Heart left ventricle (tissue), 16 donors: ENCODE results near the gene LTO1. TPM values are rescaled to one million over a fixed set of nuclear protein-coding genes. Genes with fewer than 3 reads are reported as not detected.
A peak's percentile ranks its signal among the peaks of the same experiment; 100 is the strongest.

Experiments
- ATAC-seq, 4 donors: fragments of 200-7000 bp; cut with Tn5 transposase; one replicate each; pipeline ENCODE4 v1.9.1; 2020 to 2022; ENCODE audit warnings: moderate library complexity in 4 of 4, mild to moderate bottlenecking in 3 of 4, moderate number of reproducible peaks in 1 of 4
- DNase-seq, 5 donors: peaks; one replicate each; pipeline ENCODE4 v3.0.0-alpha.2; 2020
- H3K27ac ChIP-seq, 12 donors: fragments of 200-600 bp; sonication (generic) in 4 of 12; one replicate each; pipeline versions ENCODE4 v1.5.0 to v1.8.0; 2016 to 2022; ENCODE audit warnings: mild to moderate bottlenecking in 2 of 12
- H3K27me3 ChIP-seq, 9 donors: fragments of 200-600 bp; sonication (generic) in 2 of 9; one replicate each; pipeline versions ENCODE4 v1.5.1 to v1.8.0; 2016 to 2022; ENCODE audit warnings: mild to moderate bottlenecking in 3 of 9
- H3K36me3 ChIP-seq, 9 donors: fragments of 200-600 bp; sonication (generic) in 2 of 9; one replicate each; pipeline versions ENCODE4 v1.5.0 to v1.8.0; 2018 to 2022; ENCODE audit warnings: mild to moderate bottlenecking in 2 of 9
- H3K4me1 ChIP-seq, 12 donors: fragments of 200-600 bp; sonication (generic) in 4 of 12; one replicate each; pipeline versions ENCODE4 v1.5.0 to v1.8.0; 2016 to 2022; ENCODE audit warnings: mild to moderate bottlenecking in 3 of 12
- H3K4me3 ChIP-seq, 12 donors: fragments of 200-600 bp; sonication (generic) in 4 of 12; one replicate each; pipeline versions ENCODE4 v1.5.0 to v1.8.0; 2017 to 2022; ENCODE audit warnings: mild to moderate bottlenecking in 9 of 12, moderate library complexity in 4 of 12
- H3K9me3 ChIP-seq, 12 donors: fragments of 200-600 bp; sonication (generic) in 4 of 12; one replicate each; pipeline versions ENCODE4 v1.5.0 to v1.8.0; 2016 to 2022; ENCODE audit warnings: mild to moderate bottlenecking in 1 of 12
- CTCF ChIP-seq, 12 donors: fragments of 200-600 bp; sonication (generic) in 4 of 12; IDR thresholded peaks; one replicate each; pipeline versions ENCODE4 v1.5.0 to v1.8.0; 2018 to 2022; ENCODE audit warnings: antibody characterized with exemption in 12 of 12, mild to moderate bottlenecking in 5 of 12
- POLR2A ChIP-seq, 2 donors: fragments of 450-650 bp; IDR thresholded peaks; one replicate each; pipeline ENCODE4 v1.6.1; 2017; ENCODE audit warnings: antibody characterized with exemption in 2 of 2, mild to moderate bottlenecking in 2 of 2, moderate library complexity in 2 of 2
- WGBS, 4 donors: extraction: QIAGEN DNeasy Blood & Tissue Kit in 2 of 4; methylation state at CpG; one replicate each; pipeline versions ENCODE4 v1.1.5 to v1.1.7; 2013 to 2018; 5-methylcytosine and 5-hydroxymethylcytosine counted together
- intact Hi-C, 10 donors: fragments of 100-400 bp; cut with DNase I; formaldehyde crosslinking; loops; one replicate each; pipeline versions ENCODE4 v1.11.1 to v1.14.2; 2022
- polyA plus RNA-seq, 2 donors: library from polyadenylated mRNA; stranded (reverse); fragments of 200-250 nt; gene quantifications; one replicate each; pipeline ENCODE4 v1.2.3, GENCODE V29; 2013
- total RNA-seq, 9 donors: library from RNA; depleted of rRNA in 2 of 9; stranded (reverse); fragments of >200 nt in 2 of 9; fragmentation: NEBNext Ultra II Directional in 3 of 9; extraction: Animal tissue kit (Norgen Biotek cat#: 25700) in 3 of 9; gene quantifications; one replicate each; pipeline versions ENCODE4 v1.1.0 to v1.2.4, GENCODE V29; 2016 to 2023
- donor health status: ischemic (EF 13 %, LVEDD 7.1; RV severe dilation, severe dysfunction).
- donor health status: healthy with polysubstance abuse.
- donor health status: DM: no; HTN: yes; CAD: no.
- donor health status: DM: no; HTN: no; CAD: no.
- donor health status: ischemic (EF 25% LVEDD 6.9; RV normal size, moderate dysfunction).
- donor health status: ischemic (EF 25% LVEDD 5.7; RV mildly dilated, moderate dysfunction).
- donor health status: healthy.
- donor health status: DM: yes; HTN: yes; CAD: no.
- donor health status: ischemic (EF 35%, LVEDD 5.7; RV mildly dilated, moderate dysfunction).
- donor health status: nonischemic (EF 11% LVEDD 7.7; RV severe dilation, severe dysfunction).
- donor health status: DM: yes; HTN: yes; CAD: no.
- donor health status: PGD.
- donor health status: ischemic (EF 29% LVEDD 5.4; RV normal size, mild dysfunction).
- donor health status: nonischemic (EF 23%, LVEDD 6.1; RV moderate dilation, normal function).

Gene LTO1
- total and polyA plus RNA-seq, 11 donors = 4.1 to 14.4 (median 9.4) TPM

- H3K27ac ChIP-seq = no peak overlapping the region
- TF ChIP-seq CTCF (IDR thresholded peaks at IDR 0.05) = no peak
- no peak for TF ChIP-seq POLR2A (IDR thresholded peaks at IDR 0.05)
- no peak for ATAC-seq
- no peak for DNase-seq
- H3K36me3 ChIP-seq = peaks cover 0 to 5% (median 1%) of the 10 kb centered on the region in 9 donors
- H3K27me3 ChIP-seq = no peaks in the 10 kb centered on the region
- H3K4me1 ChIP-seq = peaks cover 0 to 22% (median 17%) of the 10 kb centered on the region in 12 donors
- intact Hi-C loops = no loop called here
- H3K9me3 ChIP-seq = no peaks in the 10 kb centered on the region
- WGBS, 4 donors = 61 to 77% (median 76%) methylated on average over 2 of the region's 2 CpGs
- no peak overlapping the region for H3K4me3 ChIP-seq
Observed at GRCh38 chr11:69677749-69678148, 2.6 kb upstream of the LTO1 start.

DNA sequence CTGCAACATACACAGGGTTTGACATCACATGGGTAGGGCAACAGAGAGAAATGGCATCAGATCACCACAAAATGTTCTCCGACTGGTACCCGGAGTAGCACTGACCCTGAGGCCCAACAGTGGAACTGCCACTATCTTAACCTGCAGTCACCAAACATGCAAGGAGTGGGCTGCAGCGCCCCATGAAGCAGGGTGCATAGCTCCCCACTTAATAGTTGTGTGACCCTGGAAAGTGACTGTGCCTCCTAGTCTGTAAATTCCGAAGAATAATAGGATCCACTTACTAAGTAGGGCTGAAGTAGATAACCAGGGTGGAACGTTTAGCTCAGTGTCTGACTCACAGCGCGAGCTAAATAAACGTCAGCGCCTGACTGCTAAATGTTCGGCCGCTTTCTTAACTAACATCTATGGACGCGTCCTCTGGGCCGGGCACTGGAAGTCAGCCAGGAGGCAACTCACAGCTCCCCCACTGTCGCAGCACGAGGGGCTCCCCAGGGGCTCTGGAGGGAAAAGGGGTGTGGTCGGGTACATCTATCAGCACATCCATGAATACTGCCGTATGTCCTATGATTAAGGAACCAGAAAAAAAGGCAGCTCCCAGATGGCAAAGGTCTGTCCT lies 777 bp downstream of the LTO1 start:
- peak overlapping the region in 11 of 12 donors; percentile 79 to 94 (median 89) for H3K27ac ChIP-seq
- H3K4me3 ChIP-seq = peak overlapping the region; percentile 72 to 100 (median 97)
- DNase-seq (no peak), ATAC-seq (peak in 1 of 4 donors; percentile 8)
- TF ChIP-seq CTCF (IDR thresholded peaks at IDR 0.05) = no peak
- TF ChIP-seq POLR2A (IDR thresholded peaks at IDR 0.05) = no peak
- intact Hi-C loops = no loop called here
- H3K27me3 ChIP-seq = no peaks in the 10 kb centered on the region
- no peaks in the 10 kb centered on the region for H3K9me3 ChIP-seq
- H3K4me1 ChIP-seq = peaks cover 0 to 37% (median 25%) of the 10 kb centered on the region in 12 donors
- H3K36me3 ChIP-seq = peaks cover 0 to 37% (median 29%) of the 10 kb centered on the region in 9 donors
- 12 to 17% (median 15%) methylated on average over 17 to 18 of the region's 18 CpGs for WGBS, 4 donors

- intact Hi-C loops = loop anchor here in 4 of 10 donors (2.0 kb wide), 2 partner anchors 27 to 571 kb away; no protein-coding TSS in a partner anchor
- 75 to 86% (median 83%) methylated on average over 10 of the region's 10 CpGs for WGBS, 4 donors
- TF ChIP-seq POLR2A (IDR thresholded peaks at IDR 0.05) (no peak), CTCF (IDR thresholded peaks at IDR 0.05) (no peak)
- DNase-seq (no peak), ATAC-seq (no peak)
- peaks cover 0 to 61% (median 44%) of the 10 kb centered on the region in 9 donors for H3K36me3 ChIP-seq
- no peak overlapping the region for H3K27ac ChIP-seq
- H3K9me3 ChIP-seq = no peaks in the 10 kb centered on the region
- H3K4me3 ChIP-seq = no peak overlapping the region
- no peaks in the 10 kb centered on the region for H3K27me3 ChIP-seq
- peaks cover 0 to 37% (median 25%) of the 10 kb centered on the region in 12 donors for H3K4me1 ChIP-seq
Observed at GRCh38 chr11:69671734-69672465, 3.3 kb downstream of the LTO1 start.
